OCI-M2 (cell line): ENCODE measurements around the gene RPL37A.

ENCODE experiments used
- DNase-seq: peaks from one replicate; lab custom pipeline; 2025; ENCODE audit not compliant: unreplicated experiment; lab: John Stamatoyannopoulos, UW

Gene RPL37A

DNA sequence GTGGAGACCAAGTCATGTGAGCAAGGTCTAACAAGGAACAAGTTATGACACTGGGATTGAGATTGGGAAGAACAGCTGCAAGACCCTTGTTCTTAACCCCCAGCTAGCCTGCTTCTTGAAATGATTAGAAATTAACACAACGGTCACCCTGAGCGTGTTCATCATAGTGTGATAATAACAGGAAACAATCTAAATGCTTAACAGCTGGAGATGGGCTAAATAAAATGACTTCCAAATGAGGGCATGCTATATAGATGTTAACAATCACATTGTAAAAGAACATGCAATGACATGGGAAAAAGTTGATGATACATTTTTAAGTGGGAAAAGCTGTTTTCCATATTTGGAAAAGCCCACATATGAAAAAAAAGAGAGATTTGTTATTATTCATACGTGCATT, 47.6 kb downstream of the RPL37A start:
- DNase-seq = no peak

DNA sequence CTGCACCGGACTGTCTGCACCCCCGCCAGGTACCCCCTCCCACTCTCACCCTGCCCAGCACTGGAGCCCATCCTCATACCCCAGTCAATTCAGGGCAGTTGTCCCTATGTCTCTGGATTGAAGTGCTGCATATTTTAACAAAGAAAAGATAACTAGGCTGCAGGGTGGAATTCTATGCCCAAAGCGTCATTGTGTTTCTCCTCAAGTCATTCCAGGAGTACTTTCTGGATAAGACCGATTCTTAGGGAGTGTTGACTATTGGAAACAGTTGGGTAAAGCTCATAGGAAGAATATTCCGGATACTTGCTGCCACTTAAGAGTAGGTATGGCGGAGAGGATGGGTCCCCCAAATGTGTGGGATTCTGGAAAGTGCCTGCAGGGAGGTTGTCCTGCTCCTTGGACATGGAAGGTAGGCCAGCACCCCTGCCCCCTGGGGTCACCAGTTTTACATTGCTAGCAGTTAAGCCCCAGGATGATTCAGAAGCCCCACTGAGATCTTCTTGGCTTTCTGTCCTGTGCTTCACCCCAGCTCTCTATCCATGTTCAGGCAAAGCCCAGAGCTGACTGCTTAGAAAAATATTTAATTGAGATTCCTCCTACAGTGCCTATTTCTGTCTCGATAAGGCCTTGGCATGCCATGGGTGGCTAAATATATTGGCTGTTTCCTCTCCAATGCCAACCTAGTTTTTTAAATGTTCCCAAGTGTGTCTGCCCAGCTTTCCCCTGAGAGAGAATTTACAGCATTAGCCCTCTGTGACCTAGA, 48.2 kb downstream of the RPL37A start:
- DNase-seq = no peak

DNA sequence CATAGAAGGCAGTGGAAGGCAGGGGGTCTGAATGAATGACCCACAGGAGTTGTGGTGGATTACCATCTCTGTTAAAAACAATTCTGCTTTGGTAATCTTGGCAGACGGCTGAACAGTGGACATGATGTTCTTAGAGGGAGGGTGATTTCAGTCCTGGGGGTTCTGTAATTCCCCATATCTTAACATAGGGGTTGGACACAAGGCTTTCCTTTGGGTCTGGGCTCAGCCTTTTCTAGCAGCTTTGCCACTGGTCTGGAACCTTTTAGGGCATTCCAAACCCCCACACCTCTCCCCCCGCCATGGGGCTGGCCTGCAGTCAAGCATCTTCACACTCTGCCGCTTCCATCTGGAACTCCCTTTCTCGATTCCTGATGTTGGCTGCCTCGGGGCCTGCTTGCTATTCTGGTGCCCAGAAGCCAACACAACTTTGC, 50.3 kb downstream of the RPL37A start:
- DNase-seq = no peak

DNA sequence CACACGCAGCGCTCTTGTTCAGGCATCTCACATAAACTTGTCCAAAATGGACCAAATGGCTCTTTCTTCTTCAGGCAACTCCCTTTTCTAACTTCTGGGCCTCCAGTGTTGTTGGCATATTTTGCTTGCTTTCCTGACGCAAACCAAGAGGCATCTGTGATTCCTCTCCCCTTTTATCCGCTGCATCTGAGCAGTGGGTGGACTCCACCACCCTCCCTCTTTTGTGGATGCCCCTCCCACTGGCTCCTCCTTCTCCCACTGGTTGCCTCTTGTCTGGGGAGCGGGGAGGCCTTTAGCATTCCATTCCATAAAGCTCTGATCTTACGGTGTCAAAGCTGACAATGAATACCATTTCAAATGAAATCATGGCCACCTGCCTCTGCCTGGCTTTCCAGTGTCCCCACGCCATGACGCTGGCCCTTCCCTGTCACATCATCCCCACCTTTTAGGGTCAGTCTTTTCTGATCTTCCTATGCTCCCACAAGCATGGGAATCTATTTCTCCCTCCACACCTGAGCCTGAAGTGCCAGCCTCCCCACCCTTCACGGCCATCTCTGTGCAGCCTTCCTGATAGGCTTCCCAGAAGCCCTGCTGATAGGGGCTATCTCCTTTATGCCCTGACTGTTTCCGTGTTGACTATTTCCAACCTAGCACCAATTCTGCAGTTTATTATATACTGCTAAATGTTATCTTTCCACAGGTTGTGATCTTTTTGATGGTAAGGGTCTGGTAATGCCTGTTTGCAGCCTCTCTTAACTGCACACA, 51.5 kb downstream of the RPL37A start:
- DNase-seq = no peak

DNA sequence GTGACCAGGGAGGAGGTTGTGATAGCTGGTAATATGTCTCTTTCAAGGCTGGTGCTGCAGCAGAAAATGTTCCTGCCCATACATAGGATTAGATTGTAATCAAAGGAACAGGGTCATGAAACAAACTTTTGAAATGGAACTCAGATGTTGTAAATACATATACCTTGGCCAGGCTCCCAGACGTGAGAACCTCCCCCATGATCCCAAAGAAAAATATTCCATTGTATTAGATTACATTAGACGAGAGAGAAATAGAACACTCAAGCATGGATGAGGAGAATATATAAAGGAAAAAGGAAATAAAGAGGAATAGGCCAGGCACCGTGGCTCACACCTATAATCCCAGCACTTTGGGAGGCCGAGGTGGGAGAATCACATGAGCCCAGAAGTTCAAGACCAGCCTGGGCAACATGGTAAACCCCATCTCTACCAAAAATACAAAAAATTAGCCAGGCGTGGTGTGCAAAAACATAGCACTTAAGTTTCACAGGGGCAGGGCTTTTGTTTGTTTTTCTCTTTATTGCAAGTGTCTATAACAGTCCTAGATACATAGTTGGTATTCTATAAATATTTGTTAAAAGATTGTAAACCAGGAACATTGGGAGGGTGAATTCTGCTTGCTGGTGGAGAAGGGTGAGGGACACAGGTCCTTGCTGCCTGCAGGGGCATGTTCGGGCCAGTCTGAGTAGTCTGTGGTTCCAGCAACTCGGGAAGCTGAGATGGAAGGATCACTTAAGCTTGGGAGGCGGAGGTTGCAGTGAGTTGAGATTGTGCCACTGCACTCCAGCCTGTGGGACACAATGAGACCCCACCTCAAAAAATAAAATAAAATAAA, 52.8 kb downstream of the RPL37A start:
- DNase-seq = no peak

DNA sequence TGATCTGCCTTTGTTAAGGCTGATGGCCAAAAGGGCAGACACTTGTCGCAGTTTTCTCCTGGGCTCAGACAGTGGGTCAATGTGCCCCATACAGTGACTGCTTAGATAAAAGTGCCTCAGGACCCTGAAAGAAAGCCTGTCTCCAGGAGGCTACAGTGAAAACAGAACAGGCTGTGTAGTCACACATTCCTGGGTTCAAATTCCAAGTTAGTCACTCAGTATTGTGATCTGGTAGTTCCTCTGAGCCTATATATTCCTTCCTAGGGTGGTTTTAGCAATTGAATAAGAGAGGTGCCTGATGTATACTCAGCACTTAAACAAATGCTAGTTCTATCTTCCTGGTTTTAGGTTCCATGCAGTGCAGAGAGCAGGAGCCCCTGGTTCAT, 54.4 kb downstream of the RPL37A start:
- DNase-seq = no peak
